GM23248 (cell line): Measurements from ENCODE around the gene JKAMP.

ENCODE experiments used
- EZH2 ChIP-seq: fragments of 200-600 bp; sonication (generic); IDR thresholded peaks from 2 replicates; pipeline ENCODE4 v1.6.1; 2018; ENCODE audit warnings: antibody characterized with exemption, mild to moderate bottlenecking; ENCODE audit not compliant: insufficient read depth, poor library complexity, severe bottlenecking
- EZH2phosphoT487 ChIP-seq: fragments of 200-600 bp; sonication (generic); IDR thresholded peaks from 2 replicates; pipeline ENCODE4 v1.6.1; 2018; ENCODE audit warnings: antibody characterized with exemption, moderate library complexity, mild to moderate bottlenecking, low read depth; ENCODE audit not compliant: insufficient read depth

GRCh38 chr14:59509101-59509500 lies 24.8 kb downstream of the JKAMP start:
- TF ChIP-seq EZH2, result no peak
- TF ChIP-seq EZH2phosphoT487, result no peak
